Peyer's patch (tissue), 4 donors: ENCODE data around the gene GRIPAP1.

Experiments
- CTCF ChIP-seq, 6 experiments: fragments of 450-650 bp in 4 of 6; fragments of 200-600 bp in 2 of 6; sonication (generic) in 1 of 6; IDR thresholded peaks; one replicate each; pipeline ENCODE4 v1.5.1; 2017 to 2019; ENCODE audit warnings: antibody characterized with exemption in 6 of 6, mild to moderate bottlenecking in 3 of 6, moderate library complexity in 1 of 6
- POLR2A ChIP-seq, 2 donors: fragments of 450-650 bp; IDR thresholded peaks; one replicate each; pipeline ENCODE4 v1.5.1; 2017; ENCODE audit warnings: antibody characterized with exemption in 2 of 2, mild to moderate bottlenecking in 2 of 2, moderate library complexity in 2 of 2

- no peak for TF ChIP-seq POLR2A (IDR thresholded peaks at IDR 0.05)
- no peak for TF ChIP-seq CTCF (IDR thresholded peaks at IDR 0.05)
These were observed 59.2 kb downstream of the GRIPAP1 start for GRCh38 chrX:48942895-48943294.
